ENCODE data around the gene GBE1.

GRCh38 chr3:81789691-81790090 is 28.2 kb upstream of the GBE1 start:
- TF ChIP-seq CTCF (IDR thresholded peaks at IDR 0.05) (no peak), POLR2A (IDR thresholded peaks at IDR 0.05) (no peak)

Measured in adrenal gland (tissue), 5 donors.